Endothelial cell of umbilical vein (primary cell): ENCODE results near the gene S100A10.

Experiments used
- POLR2AphosphoS5 ChIP-seq: IDR thresholded peaks from 2 replicates; pipeline ENCODE4 v1.6.1; 2012; ENCODE audit warnings: low read depth, mild to moderate bottlenecking, control low read depth, low read length, moderate library complexity; ENCODE audit not compliant: insufficient read depth
- TF ChIP-seq, protein P1 (sequence below), 2 donors: IDR thresholded peaks; 1 replicate in 1 of 2; 2 replicates in 1 of 2; pipeline ENCODE4 v1.5.1; 2011; ENCODE audit warnings: low read length in 2 of 2, mild to moderate bottlenecking in 2 of 2, moderate library complexity in 2 of 2, control low read depth in 1 of 2, inconsistent platforms in 1 of 2, low read depth in 1 of 2; ENCODE audit not compliant: insufficient read depth in 1 of 2; ENCODE audit errors: extremely low read depth in 1 of 2
- TF ChIP-seq, protein P2 (sequence below): IDR thresholded peaks from 2 replicates; pipeline ENCODE4 v1.6.1; 2011; ENCODE audit not compliant: insufficient read depth, insufficient read length

DNA sequence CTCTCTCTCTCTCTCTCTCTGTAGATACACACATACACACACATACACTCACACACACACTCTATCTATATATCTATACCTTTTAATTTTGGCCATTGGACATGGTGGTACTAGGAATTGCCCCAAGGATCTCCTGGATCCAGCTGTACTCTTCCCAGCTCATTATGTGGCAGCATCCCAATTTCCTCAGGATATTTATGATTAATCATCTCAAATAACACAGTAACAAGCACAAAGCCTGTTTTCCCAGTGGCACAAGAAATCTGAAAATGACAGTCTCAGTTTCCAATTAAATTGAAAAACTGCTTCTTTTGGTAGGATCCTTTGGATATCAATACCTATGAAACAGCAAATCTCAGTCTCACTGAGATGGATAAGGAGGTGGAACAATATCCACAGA is 27.6 kb downstream of the S100A10 start:
- TF ChIP-seq, protein P1, sequence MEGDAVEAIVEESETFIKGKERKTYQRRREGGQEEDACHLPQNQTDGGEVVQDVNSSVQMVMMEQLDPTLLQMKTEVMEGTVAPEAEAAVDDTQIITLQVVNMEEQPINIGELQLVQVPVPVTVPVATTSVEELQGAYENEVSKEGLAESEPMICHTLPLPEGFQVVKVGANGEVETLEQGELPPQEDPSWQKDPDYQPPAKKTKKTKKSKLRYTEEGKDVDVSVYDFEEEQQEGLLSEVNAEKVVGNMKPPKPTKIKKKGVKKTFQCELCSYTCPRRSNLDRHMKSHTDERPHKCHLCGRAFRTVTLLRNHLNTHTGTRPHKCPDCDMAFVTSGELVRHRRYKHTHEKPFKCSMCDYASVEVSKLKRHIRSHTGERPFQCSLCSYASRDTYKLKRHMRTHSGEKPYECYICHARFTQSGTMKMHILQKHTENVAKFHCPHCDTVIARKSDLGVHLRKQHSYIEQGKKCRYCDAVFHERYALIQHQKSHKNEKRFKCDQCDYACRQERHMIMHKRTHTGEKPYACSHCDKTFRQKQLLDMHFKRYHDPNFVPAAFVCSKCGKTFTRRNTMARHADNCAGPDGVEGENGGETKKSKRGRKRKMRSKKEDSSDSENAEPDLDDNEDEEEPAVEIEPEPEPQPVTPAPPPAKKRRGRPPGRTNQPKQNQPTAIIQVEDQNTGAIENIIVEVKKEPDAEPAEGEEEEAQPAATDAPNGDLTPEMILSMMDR (IDR thresholded peaks at IDR 0.05; ENCODE audit: extremely low read depth in 1 of 2, insufficient read depth in 1 of 2, low read depth in 1 of 2, low read length in 2 of 2): no peak
- no peak for TF ChIP-seq POLR2AphosphoS5
- TF ChIP-seq, protein P2, sequence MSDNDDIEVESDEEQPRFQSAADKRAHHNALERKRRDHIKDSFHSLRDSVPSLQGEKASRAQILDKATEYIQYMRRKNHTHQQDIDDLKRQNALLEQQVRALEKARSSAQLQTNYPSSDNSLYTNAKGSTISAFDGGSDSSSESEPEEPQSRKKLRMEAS: no peak
